Activated T-cell treated with anti-CD3 and anti-CD28 coated beads, Interleukin-2, amount 50 U/mL, for 24 hours (primary cell): Measurements from ENCODE around the gene FBXW8.

ENCODE experiments used
- DNase-seq: peaks from one replicate; pipeline ENCODE4 v3.0.0-alpha.2; 2020
- H3K27ac Mint-ChIP-seq: 2 replicates; pipeline ENCODE4 v1.8.0; 2020; ENCODE audit warnings: mild to moderate bottlenecking, mixed read lengths
- H3K27me3 Mint-ChIP-seq: 2 replicates; pipeline ENCODE4 v1.8.0; 2020; ENCODE audit warnings: mixed read lengths
- H3K36me3 Mint-ChIP-seq: 2 replicates; pipeline ENCODE4 v1.8.0; 2020; ENCODE audit warnings: low read depth, mixed read lengths
- H3K4me1 Mint-ChIP-seq: 2 replicates; pipeline ENCODE4 v1.8.0; 2020; ENCODE audit warnings: low read depth, mixed read lengths
- H3K4me3 Mint-ChIP-seq: 2 replicates; pipeline ENCODE4 v1.8.0; 2020; ENCODE audit warnings: mild to moderate bottlenecking, moderate library complexity, mixed read lengths
- H3K9me3 Mint-ChIP-seq: 2 replicates; pipeline ENCODE4 v1.8.0; 2020; ENCODE audit warnings: mixed read lengths

Gene FBXW8

GRCh38 chr12:117002051-117002817 is 91.5 kb downstream of the FBXW8 start:
- Mint-ChIP-seq H3K4me1 (peaks cover 1% of the 10 kb centered on the region), H3K9me3 (no peaks in the 10 kb centered on the region), H3K27me3 (no peaks in the 10 kb centered on the region), H3K27ac (no peak overlapping the region), H3K36me3 (peaks cover 41% of the 10 kb centered on the region), H3K4me3 (no peak overlapping the region)
- no peak for DNase-seq

GRCh38 chr12:117003883-117004404 is 93.2 kb downstream of the FBXW8 start:
- H3K36me3 Mint-ChIP-seq, result peaks cover 47% of the 10 kb centered on the region
- no peak overlapping the region for H3K4me3 Mint-ChIP-seq
- peaks cover 1% of the 10 kb centered on the region for H3K4me1 Mint-ChIP-seq
- H3K9me3 Mint-ChIP-seq, result no peaks in the 10 kb centered on the region
- H3K27me3 Mint-ChIP-seq, result no peaks in the 10 kb centered on the region
- H3K27ac Mint-ChIP-seq, result no peak overlapping the region
- DNase-seq, result no peak

- no peak for DNase-seq
- H3K36me3 Mint-ChIP-seq, result peaks cover 54% of the 10 kb centered on the region
- peak overlapping the region; percentile 1 for H3K27ac Mint-ChIP-seq
- no peak overlapping the region for H3K4me3 Mint-ChIP-seq
- H3K4me1 Mint-ChIP-seq, result peaks cover 1% of the 10 kb centered on the region
- no peaks in the 10 kb centered on the region for H3K9me3 Mint-ChIP-seq
- no peaks in the 10 kb centered on the region for H3K27me3 Mint-ChIP-seq
Measured at GRCh38 chr12:117005417-117006046, 94.8 kb downstream of the FBXW8 start.

- no peaks in the 10 kb centered on the region for H3K27me3 Mint-ChIP-seq
- no peak overlapping the region for H3K4me3 Mint-ChIP-seq
- no peaks in the 10 kb centered on the region for H3K9me3 Mint-ChIP-seq
- DNase-seq, result no peak
- no peak overlapping the region for H3K27ac Mint-ChIP-seq
- peaks cover 59% of the 10 kb centered on the region for H3K36me3 Mint-ChIP-seq
- H3K4me1 Mint-ChIP-seq, result peaks cover 1% of the 10 kb centered on the region
Measured at GRCh38 chr12:117006333-117006732, 95.6 kb downstream of the FBXW8 start.

- H3K36me3 Mint-ChIP-seq, result peaks cover 70% of the 10 kb centered on the region
- H3K27me3 Mint-ChIP-seq, result no peaks in the 10 kb centered on the region
- H3K4me1 Mint-ChIP-seq, result peaks cover 1% of the 10 kb centered on the region
- H3K9me3 Mint-ChIP-seq, result peaks cover 2% of the 10 kb centered on the region
- DNase-seq, result no peak
- H3K4me3 Mint-ChIP-seq, result no peak overlapping the region
- no peak overlapping the region for H3K27ac Mint-ChIP-seq
Measured at GRCh38 chr12:117007577-117007976, 96.8 kb downstream of the FBXW8 start.

GRCh38 chr12:117009759-117010158 is 99.0 kb downstream of the FBXW8 start:
- Mint-ChIP-seq H3K9me3 (peaks cover 18% of the 10 kb centered on the region), H3K4me1 (peaks cover 1% of the 10 kb centered on the region), H3K36me3 (peaks cover 79% of the 10 kb centered on the region), H3K27me3 (no peaks in the 10 kb centered on the region), H3K27ac (no peak overlapping the region), H3K4me3 (no peak overlapping the region)
- DNase-seq, result no peak

- peaks cover 18% of the 10 kb centered on the region for H3K9me3 Mint-ChIP-seq
- no peaks in the 10 kb centered on the region for H3K27me3 Mint-ChIP-seq
- peaks cover 1% of the 10 kb centered on the region for H3K4me1 Mint-ChIP-seq
- H3K36me3 Mint-ChIP-seq, result peaks cover 79% of the 10 kb centered on the region
- no peak overlapping the region for H3K27ac Mint-ChIP-seq
- H3K4me3 Mint-ChIP-seq, result no peak overlapping the region
- DNase-seq, result no peak
Measured at GRCh38 chr12:117010693-117011451, 100.1 kb downstream of the FBXW8 start.

GRCh38 chr12:117011988-117012805 is 101.4 kb downstream of the FBXW8 start:
- no peak overlapping the region for H3K27ac Mint-ChIP-seq
- DNase-seq, result no peak
- H3K4me3 Mint-ChIP-seq, result no peak overlapping the region
- H3K4me1 Mint-ChIP-seq, result no peaks in the 10 kb centered on the region
- H3K36me3 Mint-ChIP-seq, result peaks cover 82% of the 10 kb centered on the region
- H3K27me3 Mint-ChIP-seq, result no peaks in the 10 kb centered on the region
- H3K9me3 Mint-ChIP-seq, result peaks cover 18% of the 10 kb centered on the region

GRCh38 chr12:117013726-117014125 is 103.0 kb downstream of the FBXW8 start:
- no peak overlapping the region for H3K4me3 Mint-ChIP-seq
- no peaks in the 10 kb centered on the region for H3K27me3 Mint-ChIP-seq
- no peaks in the 10 kb centered on the region for H3K4me1 Mint-ChIP-seq
- H3K9me3 Mint-ChIP-seq, result peaks cover 18% of the 10 kb centered on the region
- DNase-seq, result no peak
- no peak overlapping the region for H3K27ac Mint-ChIP-seq
- H3K36me3 Mint-ChIP-seq, result peaks cover 82% of the 10 kb centered on the region

- Mint-ChIP-seq H3K4me3 (no peak overlapping the region), H3K27me3 (no peaks in the 10 kb centered on the region), H3K36me3 (peaks cover 83% of the 10 kb centered on the region), H3K9me3 (peaks cover 18% of the 10 kb centered on the region), H3K27ac (no peak overlapping the region), H3K4me1 (no peaks in the 10 kb centered on the region)
- no peak for DNase-seq
Measured at GRCh38 chr12:117014342-117014887, 103.7 kb downstream of the FBXW8 start.

- Mint-ChIP-seq H3K27ac (no peak overlapping the region), H3K4me1 (no peaks in the 10 kb centered on the region), H3K4me3 (no peak overlapping the region), H3K27me3 (no peaks in the 10 kb centered on the region), H3K9me3 (peaks cover 18% of the 10 kb centered on the region), H3K36me3 (peaks cover 77% of the 10 kb centered on the region)
- no peak for DNase-seq
Measured at GRCh38 chr12:117015811-117016210, 105.1 kb downstream of the FBXW8 start.

GRCh38 chr12:117017807-117018206 is 107.1 kb downstream of the FBXW8 start:
- H3K9me3 Mint-ChIP-seq, result peaks cover 16% of the 10 kb centered on the region
- no peaks in the 10 kb centered on the region for H3K4me1 Mint-ChIP-seq
- no peak overlapping the region for H3K4me3 Mint-ChIP-seq
- no peaks in the 10 kb centered on the region for H3K27me3 Mint-ChIP-seq
- no peak for DNase-seq
- H3K36me3 Mint-ChIP-seq, result peaks cover 67% of the 10 kb centered on the region
- H3K27ac Mint-ChIP-seq, result peak overlapping the region; percentile 20

- Mint-ChIP-seq H3K4me3 (no peak overlapping the region), H3K4me1 (no peaks in the 10 kb centered on the region), H3K9me3 (peaks cover 12% of the 10 kb centered on the region), H3K36me3 (peaks cover 65% of the 10 kb centered on the region), H3K27ac (no peak overlapping the region), H3K27me3 (no peaks in the 10 kb centered on the region)
- DNase-seq, result no peak
Measured at GRCh38 chr12:117018276-117018675, 107.5 kb downstream of the FBXW8 start.

GRCh38 chr12:117018685-117019084 is 107.9 kb downstream of the FBXW8 start:
- H3K4me3 Mint-ChIP-seq, result no peak overlapping the region

More at GRCh38 chr12:117018685-117019084, 107.9 kb downstream of the FBXW8 start:
- peaks cover 63% of the 10 kb centered on the region for H3K36me3 Mint-ChIP-seq
- H3K27me3 Mint-ChIP-seq, result no peaks in the 10 kb centered on the region
- H3K4me1 Mint-ChIP-seq, result no peaks in the 10 kb centered on the region
- DNase-seq, result no peak
- peaks cover 10% of the 10 kb centered on the region for H3K9me3 Mint-ChIP-seq
- H3K27ac Mint-ChIP-seq, result no peak overlapping the region
